ENCODE data around the gene LCNL1. TPM values are rescaled to one million over a fixed set of nuclear protein-coding genes. Genes with fewer than 3 reads are reported as not detected.

Gene LCNL1
- total RNA-seq, 1 experiment from 2014 or later: not detected

DNA sequence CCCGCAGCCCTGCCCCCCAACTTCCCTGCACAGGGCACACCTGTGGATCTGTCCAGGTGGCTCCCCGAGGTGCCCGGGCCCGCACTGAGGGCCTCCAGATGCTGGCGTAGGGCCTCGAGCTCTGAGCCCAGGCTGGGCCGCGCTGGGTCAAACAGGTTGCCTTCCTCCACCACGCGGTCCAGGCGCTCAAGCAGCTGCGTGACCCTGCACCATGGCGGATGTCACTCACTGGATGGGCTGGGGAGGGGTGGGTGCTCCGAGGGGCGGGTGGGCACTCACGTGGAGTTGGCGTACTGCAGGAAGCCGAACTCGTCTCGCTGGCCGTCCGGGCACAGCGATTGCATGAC, 39.8 kb downstream of the LCNL1 start:
- intact Hi-C loops (cut with micrococcal nuclease; ENCODE audit: unreplicated experiment): no loop called here

GRCh38 chr9:137023157-137023556, 40.4 kb downstream of the LCNL1 start:
- Histone ChIP-seq H3K27me3 (replicated peaks; ENCODE audit: insufficient read depth, low read depth, low read length, poor library complexity) (no peaks in the 10 kb centered on the region), H3K36me3 (ENCODE audit: insufficient read depth, low read length, poor library complexity, severe bottlenecking) (no peaks in the 10 kb centered on the region), H3K9me3 (ENCODE audit: low read depth, low read length, poor library complexity, severe bottlenecking) (no peaks in the 10 kb centered on the region), H3K4me1 (ENCODE audit: insufficient read depth, low read length, poor library complexity, severe bottlenecking) (no peaks in the 10 kb centered on the region), H3K4me3 (ENCODE audit: low read depth, low read length, poor library complexity, severe bottlenecking) (no peak overlapping the region), H3K27ac (ENCODE audit: low read depth, low read length, poor library complexity, severe bottlenecking) (no peak overlapping the region)
- DNase-seq (ENCODE audit: low spot score): no peak
- ChIA-PET CTCF (no interaction called here), POLR2A (ENCODE audit: low non-redundant PET) (no interaction called here)
- intact Hi-C loops (cut with micrococcal nuclease; ENCODE audit: unreplicated experiment): no loop called here
- TF ChIP-seq CTCF (conservative IDR thresholded peaks at IDR 0.05; ENCODE audit: low read depth, low read length) (no peak), EZH2 (IDR thresholded peaks at IDR 0.05; ENCODE audit: borderline replicate concordance, low read depth, low read length, poor library complexity, severe bottlenecking) (no peak)
- BruUV-seq (replicated peaks): no TSS peak

More for the DNA sequence above, 39.8 kb downstream of the LCNL1 start:
- Histone ChIP-seq H3K36me3 (ENCODE audit: insufficient read depth, low read length, poor library complexity, severe bottlenecking) (peaks cover under 1% of the 10 kb centered on the region), H3K4me3 (ENCODE audit: low read depth, low read length, poor library complexity, severe bottlenecking) (no peak overlapping the region), H3K27me3 (replicated peaks; ENCODE audit: insufficient read depth, low read depth, low read length, poor library complexity) (no peaks in the 10 kb centered on the region), H3K9me3 (ENCODE audit: low read depth, low read length, poor library complexity, severe bottlenecking) (no peaks in the 10 kb centered on the region), H3K4me1 (ENCODE audit: insufficient read depth, low read length, poor library complexity, severe bottlenecking) (no peaks in the 10 kb centered on the region), H3K27ac (ENCODE audit: low read depth, low read length, poor library complexity, severe bottlenecking) (no peak overlapping the region)
- no TSS peak for BruUV-seq (replicated peaks)
- CTCF ChIA-PET: interaction anchor here (0.9 kb wide), 1 partner anchor 214 kb away, joined by 3 read pairs; no protein-coding TSS in a partner anchor
- TF ChIP-seq EZH2 (IDR thresholded peaks at IDR 0.05; ENCODE audit: borderline replicate concordance, low read depth, low read length, poor library complexity, severe bottlenecking) (no peak), CTCF (conservative IDR thresholded peaks at IDR 0.05; ENCODE audit: low read depth, low read length) (no peak)
- POLR2A ChIA-PET (ENCODE audit: low non-redundant PET): no interaction called here
- no peak for DNase-seq (ENCODE audit: low spot score)

- intact Hi-C loops (cut with micrococcal nuclease; ENCODE audit: unreplicated experiment): no loop called here
These were observed 40.8 kb downstream of the LCNL1 start for GRCh38 chr9:137023583-137023991.

More at GRCh38 chr9:137023583-137023991, 40.8 kb downstream of the LCNL1 start:
- no peaks in the 10 kb centered on the region for H3K27me3 ChIP-seq (replicated peaks; ENCODE audit: insufficient read depth, low read depth, low read length, poor library complexity)
- CTCF ChIA-PET: no interaction called here
- DNase-seq (ENCODE audit: low spot score): no peak
- TF ChIP-seq CTCF (conservative IDR thresholded peaks at IDR 0.05; ENCODE audit: low read depth, low read length) (no peak), EZH2 (IDR thresholded peaks at IDR 0.05; ENCODE audit: borderline replicate concordance, low read depth, low read length, poor library complexity, severe bottlenecking) (no peak)
- peaks cover 3% of the 10 kb centered on the region for H3K4me1 ChIP-seq (ENCODE audit: insufficient read depth, low read length, poor library complexity, severe bottlenecking)
- H3K9me3 ChIP-seq (ENCODE audit: low read depth, low read length, poor library complexity, severe bottlenecking): no peaks in the 10 kb centered on the region
- no peak overlapping the region for H3K4me3 ChIP-seq (ENCODE audit: low read depth, low read length, poor library complexity, severe bottlenecking)
- H3K36me3 ChIP-seq (ENCODE audit: insufficient read depth, low read length, poor library complexity, severe bottlenecking): no peaks in the 10 kb centered on the region
- POLR2A ChIA-PET (ENCODE audit: low non-redundant PET): no interaction called here
- no TSS peak for BruUV-seq (replicated peaks)
- no peak overlapping the region for H3K27ac ChIP-seq (ENCODE audit: low read depth, low read length, poor library complexity, severe bottlenecking)

All from A673 (cell line).